Thyroid gland (tissue), 4 donors: ENCODE results near the gene SLC32A1. TPM values are rescaled to one million over a fixed set of nuclear protein-coding genes. Genes with fewer than 3 reads are reported as not detected.

ENCODE experiments used
- DNase-seq, 2 donors: peaks; one replicate each; pipeline ENCODE4 v3.0.0-alpha.2; 2019
- H3K27ac ChIP-seq, 3 donors: fragments of 200-600 bp; sonication (generic); 1 replicate in 2 of 3; 2 replicates in 1 of 3; pipeline ENCODE4 v1.5.1; 2016 to 2019; ENCODE audit warnings: mild to moderate bottlenecking in 1 of 3, moderate library complexity in 1 of 3
- H3K27me3 ChIP-seq: fragments of 200-600 bp; sonication (generic); one replicate; pipeline ENCODE4 v1.5.1; 2019
- H3K36me3 ChIP-seq, 2 donors: fragments of 200-600 bp; sonication (generic); one replicate each; pipeline ENCODE4 v1.5.1; 2016 to 2019
- H3K4me1 ChIP-seq, 2 donors: fragments of 200-600 bp; sonication (generic); one replicate each; pipeline ENCODE4 v1.5.1; 2017 to 2019
- H3K4me3 ChIP-seq, 3 donors: fragments of 200-600 bp; sonication (generic); replicated peaks in 1 of 3; 1 replicate in 2 of 3; 2 replicates in 1 of 3; pipeline ENCODE4 v1.5.1; 2016; ENCODE audit warnings: mild to moderate bottlenecking in 1 of 3
- H3K9me3 ChIP-seq: fragments of 200-600 bp; sonication (generic); one replicate; pipeline ENCODE4 v1.5.1; 2017
- POLR2A ChIP-seq, 2 donors: fragments of 450-650 bp; IDR thresholded peaks; one replicate each; pipeline ENCODE4 v1.6.1; 2017; ENCODE audit warnings: antibody characterized with exemption in 2 of 2, mild to moderate bottlenecking in 2 of 2, moderate library complexity in 1 of 2
- WGBS, 2 donors: methylation state at CpG; one replicate each; pipeline ENCODE4 v1.1.5; 2017; 5-methylcytosine and 5-hydroxymethylcytosine counted together
- intact Hi-C: fragments of 100-400 bp; cut with DNase I; formaldehyde crosslinking; loops from one replicate; pipeline ENCODE4 v1.15.1; 2023
- total RNA-seq, 4 donors: library from RNA; depleted of rRNA; stranded (reverse); fragments of >200 nt; gene quantifications; one replicate each; pipeline ENCODE4 v1.2.3, GENCODE V29; 2016
- TF ChIP-seq, protein P1 (sequence below), 6 experiments: fragments of 200-600 bp in 3 of 6; fragments of 450-650 bp in 3 of 6; sonication (generic) in 3 of 6; IDR thresholded peaks; one replicate each; pipeline ENCODE4 v1.5.1; 2016 to 2019; ENCODE audit warnings: antibody characterized with exemption in 6 of 6, mild to moderate bottlenecking in 2 of 6, inconsistent platforms in 1 of 6, moderate library complexity in 1 of 6

Gene SLC32A1
- total RNA-seq, 4 donors from 2014 or later, result not detected

DNA sequence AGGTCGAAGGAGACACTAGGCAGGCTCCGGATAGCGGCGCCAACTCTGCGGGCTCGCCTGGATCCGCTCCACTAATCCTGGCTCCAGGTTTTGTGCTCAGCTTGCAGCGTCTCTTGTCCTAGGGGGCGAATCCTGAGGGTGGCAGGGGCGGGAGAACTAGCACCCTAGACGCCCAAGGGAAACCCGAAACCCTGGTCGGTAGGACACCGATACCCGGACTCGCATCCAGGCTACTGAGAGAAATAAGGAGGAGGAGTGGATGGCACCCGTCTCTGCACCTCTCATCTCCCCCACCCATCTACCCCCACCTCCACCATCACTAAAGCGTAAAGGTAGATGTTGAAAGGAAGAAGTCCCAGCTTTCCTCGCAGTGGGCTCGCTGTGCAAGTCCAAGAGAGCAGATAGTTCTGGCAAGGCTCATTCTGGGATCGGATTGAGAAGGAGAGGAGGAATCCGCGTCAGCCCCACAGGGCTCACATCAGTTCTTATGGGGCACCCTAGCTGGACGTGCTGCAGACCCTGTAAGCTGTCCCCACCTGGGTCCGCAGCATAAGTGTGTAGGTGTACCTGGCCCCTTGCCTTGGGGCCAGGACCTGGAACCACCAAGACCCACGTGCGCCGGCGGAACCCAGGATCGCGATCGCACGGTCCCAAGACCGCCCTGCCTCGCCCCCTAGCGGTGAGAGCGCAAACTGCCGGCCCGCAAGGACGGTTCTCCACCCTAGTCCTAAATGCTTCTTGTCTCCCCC, 6.9 kb downstream of the SLC32A1 start:
- Histone ChIP-seq H3K27ac (no peak overlapping the region), H3K4me1 (peaks cover 8 to 39% of the 10 kb centered on the region in 2 donors), H3K36me3 (no peaks in the 10 kb centered on the region), H3K27me3 (peaks cover 56% of the 10 kb centered on the region), H3K9me3 (no peaks in the 10 kb centered on the region), H3K4me3 (peak overlapping the region in 1 of 3 donors; percentile 21)
- intact Hi-C loops, result no loop called here
- TF ChIP-seq, protein P1, sequence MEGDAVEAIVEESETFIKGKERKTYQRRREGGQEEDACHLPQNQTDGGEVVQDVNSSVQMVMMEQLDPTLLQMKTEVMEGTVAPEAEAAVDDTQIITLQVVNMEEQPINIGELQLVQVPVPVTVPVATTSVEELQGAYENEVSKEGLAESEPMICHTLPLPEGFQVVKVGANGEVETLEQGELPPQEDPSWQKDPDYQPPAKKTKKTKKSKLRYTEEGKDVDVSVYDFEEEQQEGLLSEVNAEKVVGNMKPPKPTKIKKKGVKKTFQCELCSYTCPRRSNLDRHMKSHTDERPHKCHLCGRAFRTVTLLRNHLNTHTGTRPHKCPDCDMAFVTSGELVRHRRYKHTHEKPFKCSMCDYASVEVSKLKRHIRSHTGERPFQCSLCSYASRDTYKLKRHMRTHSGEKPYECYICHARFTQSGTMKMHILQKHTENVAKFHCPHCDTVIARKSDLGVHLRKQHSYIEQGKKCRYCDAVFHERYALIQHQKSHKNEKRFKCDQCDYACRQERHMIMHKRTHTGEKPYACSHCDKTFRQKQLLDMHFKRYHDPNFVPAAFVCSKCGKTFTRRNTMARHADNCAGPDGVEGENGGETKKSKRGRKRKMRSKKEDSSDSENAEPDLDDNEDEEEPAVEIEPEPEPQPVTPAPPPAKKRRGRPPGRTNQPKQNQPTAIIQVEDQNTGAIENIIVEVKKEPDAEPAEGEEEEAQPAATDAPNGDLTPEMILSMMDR (IDR thresholded peaks at IDR 0.05), result peak; percentile 69 to 99 (median 84)
- TF ChIP-seq POLR2A (IDR thresholded peaks at IDR 0.05), result no peak
- WGBS, 2 donors, result 2 to 3% methylated on average over 32 to 40 of the region's 40 CpGs
- peak; percentile 56 to 58 for DNase-seq

DNA sequence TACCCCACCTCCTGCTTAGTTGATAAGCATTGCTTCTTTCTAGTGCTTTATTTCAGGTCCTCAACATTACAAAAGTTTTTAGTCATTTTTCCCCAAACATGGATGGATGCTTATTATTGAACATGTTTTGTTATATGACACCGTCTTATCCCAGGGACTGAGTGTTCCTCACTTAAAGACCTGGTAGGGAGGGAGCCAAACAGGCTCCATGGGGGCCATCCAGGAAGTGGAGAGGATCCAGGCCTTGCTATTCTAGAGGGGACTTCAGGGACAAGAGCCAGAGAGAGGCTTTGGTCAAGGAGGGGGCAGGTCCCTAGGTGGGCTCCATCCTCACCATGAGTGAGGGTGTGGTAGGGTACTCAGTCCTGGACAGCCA, 7.4 kb downstream of the SLC32A1 start:
- no peak overlapping the region for H3K4me3 ChIP-seq
- no peak for DNase-seq
- peaks cover 50% of the 10 kb centered on the region for H3K27me3 ChIP-seq
- H3K9me3 ChIP-seq, result no peaks in the 10 kb centered on the region
- H3K4me1 ChIP-seq, result peaks cover 8 to 39% of the 10 kb centered on the region in 2 donors
- no peak overlapping the region for H3K27ac ChIP-seq
- H3K36me3 ChIP-seq, result no peaks in the 10 kb centered on the region
- WGBS, 2 donors, result 31 to 63% methylated on average over 1 of the region's 1 CpG
- TF ChIP-seq, protein P1 (IDR thresholded peaks at IDR 0.05), result no peak
- TF ChIP-seq POLR2A (IDR thresholded peaks at IDR 0.05), result no peak
- intact Hi-C loops, result no loop called here

DNA sequence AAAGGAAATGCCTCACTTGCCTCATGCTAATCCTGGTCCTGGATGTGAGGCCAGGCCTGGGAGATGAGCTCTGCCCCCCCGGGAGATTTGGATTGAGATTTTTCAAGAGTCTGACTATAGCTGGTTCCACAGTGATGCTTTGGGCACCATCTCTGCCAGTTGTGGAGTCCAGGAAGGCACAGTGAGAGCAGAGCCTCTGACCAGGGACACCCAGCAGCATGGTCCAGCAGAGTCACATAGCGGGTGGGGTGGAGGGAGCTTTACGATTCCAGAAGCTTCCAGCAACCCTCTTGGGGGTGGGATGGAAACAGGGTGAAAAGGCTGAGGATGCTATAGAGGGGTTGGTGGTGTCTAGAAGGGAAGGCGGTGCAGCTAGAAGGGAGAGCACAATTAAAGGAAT, 8.7 kb downstream of the SLC32A1 start:
- Histone ChIP-seq H3K27ac (no peak overlapping the region), H3K27me3 (peaks cover 40% of the 10 kb centered on the region), H3K4me3 (no peak overlapping the region), H3K4me1 (peaks cover 8 to 31% of the 10 kb centered on the region in 2 donors), H3K9me3 (no peaks in the 10 kb centered on the region), H3K36me3 (no peaks in the 10 kb centered on the region)
- no peak for DNase-seq
- intact Hi-C loops, result no loop called here
- WGBS, 2 donors, result 73 to 86% methylated on average over 4 of the region's 4 CpGs
- TF ChIP-seq, protein P1 (IDR thresholded peaks at IDR 0.05), result no peak
- no peak for TF ChIP-seq POLR2A (IDR thresholded peaks at IDR 0.05)

DNA sequence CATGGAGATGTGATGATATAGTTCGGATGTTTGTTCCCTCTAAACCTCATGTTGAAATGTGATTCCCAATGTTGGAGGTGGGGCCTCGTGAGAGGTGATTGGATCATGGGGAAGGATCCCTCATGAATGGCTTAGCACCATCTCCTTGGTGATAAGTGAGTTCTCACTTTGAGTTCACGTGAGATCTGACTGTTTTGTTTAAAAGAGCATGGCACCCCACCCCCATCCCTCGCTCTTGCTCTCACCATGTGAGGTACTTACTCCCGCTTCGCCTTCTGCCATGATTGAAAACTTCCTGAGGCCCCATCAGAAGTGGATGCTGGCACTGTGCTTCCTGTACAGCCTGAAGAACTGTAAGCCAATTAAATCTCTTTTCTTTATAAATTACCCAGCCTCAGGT, 10.9 kb downstream of the SLC32A1 start:
- Histone ChIP-seq H3K4me1 (peaks cover 8 to 16% of the 10 kb centered on the region in 2 donors), H3K9me3 (no peaks in the 10 kb centered on the region), H3K4me3 (no peak overlapping the region), H3K36me3 (no peaks in the 10 kb centered on the region), H3K27ac (no peak overlapping the region), H3K27me3 (peaks cover 23% of the 10 kb centered on the region)
- no peak for DNase-seq
- TF ChIP-seq, protein P1 (IDR thresholded peaks at IDR 0.05), result no peak
- no peak for TF ChIP-seq POLR2A (IDR thresholded peaks at IDR 0.05)
- intact Hi-C loops, result loop anchor here (5.0 kb wide), 1 partner anchor 83 kb away; no protein-coding TSS in a partner anchor
- WGBS, 2 donors, result 45 to 52% methylated on average over 6 of the region's 6 CpGs

DNA sequence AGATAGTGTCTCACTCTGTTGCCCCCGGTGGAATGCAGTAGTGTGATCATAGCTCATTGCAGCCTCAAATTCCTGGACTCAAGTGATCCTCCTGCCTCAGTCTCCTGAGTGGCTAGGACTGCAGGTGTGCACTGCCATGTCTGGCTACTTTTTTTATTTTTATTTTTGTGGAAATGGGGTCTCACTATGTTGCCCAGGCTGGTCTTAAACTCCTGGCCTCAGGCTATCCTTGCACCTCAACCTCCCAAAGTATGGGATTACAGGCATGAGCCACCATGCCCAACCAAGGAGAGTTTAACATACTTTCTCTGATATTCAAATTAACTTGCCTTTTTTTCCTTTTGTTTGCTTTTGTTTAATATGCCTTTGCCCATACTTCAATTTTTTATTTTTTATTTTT, 13.6 kb downstream of the SLC32A1 start:
- intact Hi-C loops, result loop anchor here (5.0 kb wide), 1 partner anchor 86 kb away; no protein-coding TSS in a partner anchor
- WGBS, 2 donors, result 69 to 83% methylated on average over 1 of the region's 1 CpG
- no peak for TF ChIP-seq POLR2A (IDR thresholded peaks at IDR 0.05)
- TF ChIP-seq, protein P1 (IDR thresholded peaks at IDR 0.05), result no peak

More for the DNA sequence above, 13.6 kb downstream of the SLC32A1 start:
- Histone ChIP-seq H3K27me3 (peaks cover 6% of the 10 kb centered on the region), H3K4me3 (no peak overlapping the region), H3K4me1 (no peaks in the 10 kb centered on the region), H3K36me3 (no peaks in the 10 kb centered on the region), H3K27ac (no peak overlapping the region), H3K9me3 (no peaks in the 10 kb centered on the region)
- DNase-seq, result no peak
